NCI-H128 (cell line): ENCODE data around the gene ERVK3-1.
"Not testable (repeated sequence)": the region's sequence is repeated elsewhere in the genome, so short reads cannot be mapped to it uniquely, and the experiment has no call there.

Experiments used
- DNase-seq: peaks from one replicate; lab custom pipeline; 2025; ENCODE audit not compliant: unreplicated experiment; lab: John Stamatoyannopoulos, UW

ERVK3-1 gene

DNA sequence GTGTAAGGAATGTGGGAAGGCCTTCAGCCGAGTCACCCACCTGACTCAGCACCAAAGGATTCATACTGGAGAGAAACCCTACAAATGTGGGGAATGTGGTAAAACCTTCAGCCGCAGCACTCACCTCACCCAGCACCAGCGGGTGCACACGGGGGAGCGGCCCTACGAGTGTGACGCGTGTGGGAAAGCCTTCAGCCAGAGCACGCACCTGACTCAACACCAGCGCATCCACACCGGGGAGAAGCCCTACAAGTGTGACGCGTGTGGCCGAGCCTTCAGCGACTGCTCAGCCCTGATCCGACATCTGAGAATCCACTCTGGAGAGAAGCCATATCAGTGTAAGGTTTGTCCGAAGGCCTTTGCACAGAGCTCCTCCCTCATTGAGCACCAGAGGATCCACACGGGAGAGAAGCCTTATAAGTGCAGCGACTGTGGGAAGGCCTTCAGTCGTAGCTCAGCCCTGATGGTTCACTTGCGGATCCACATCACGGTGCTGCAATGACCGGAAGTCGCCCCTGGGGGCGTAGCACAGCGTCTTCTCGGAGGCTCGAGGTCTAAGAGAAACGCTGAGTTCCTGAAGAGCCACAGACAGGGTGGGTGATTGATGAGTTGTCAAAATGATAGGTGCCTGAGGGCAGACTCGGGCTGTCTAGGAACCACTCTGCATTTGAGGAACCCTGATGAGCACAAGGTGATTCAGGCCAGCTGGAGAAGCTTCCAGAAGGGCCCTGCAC is 33.8 kb downstream of the ERVK3-1 start:
- no peak for DNase-seq

DNA sequence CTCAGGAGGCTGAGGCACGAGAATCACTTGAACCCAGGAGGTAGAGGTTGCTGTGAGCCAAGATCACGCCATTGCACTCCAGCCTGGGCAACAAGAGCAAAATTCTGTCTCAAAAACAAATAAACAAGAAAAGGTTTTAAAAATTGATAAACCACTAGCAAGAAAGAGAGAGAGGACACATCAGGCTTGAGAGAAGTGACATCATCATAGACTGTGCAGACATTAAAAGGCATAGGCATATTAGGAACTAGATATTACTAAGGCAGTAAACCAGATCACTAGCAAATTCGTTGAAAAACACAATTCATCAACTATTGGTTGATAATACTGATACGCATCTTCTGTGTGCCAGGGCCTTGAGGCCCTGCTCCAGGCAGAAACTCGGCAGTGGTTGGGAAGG is 40.4 kb downstream of the ERVK3-1 start:
- no peak for DNase-seq

DNA sequence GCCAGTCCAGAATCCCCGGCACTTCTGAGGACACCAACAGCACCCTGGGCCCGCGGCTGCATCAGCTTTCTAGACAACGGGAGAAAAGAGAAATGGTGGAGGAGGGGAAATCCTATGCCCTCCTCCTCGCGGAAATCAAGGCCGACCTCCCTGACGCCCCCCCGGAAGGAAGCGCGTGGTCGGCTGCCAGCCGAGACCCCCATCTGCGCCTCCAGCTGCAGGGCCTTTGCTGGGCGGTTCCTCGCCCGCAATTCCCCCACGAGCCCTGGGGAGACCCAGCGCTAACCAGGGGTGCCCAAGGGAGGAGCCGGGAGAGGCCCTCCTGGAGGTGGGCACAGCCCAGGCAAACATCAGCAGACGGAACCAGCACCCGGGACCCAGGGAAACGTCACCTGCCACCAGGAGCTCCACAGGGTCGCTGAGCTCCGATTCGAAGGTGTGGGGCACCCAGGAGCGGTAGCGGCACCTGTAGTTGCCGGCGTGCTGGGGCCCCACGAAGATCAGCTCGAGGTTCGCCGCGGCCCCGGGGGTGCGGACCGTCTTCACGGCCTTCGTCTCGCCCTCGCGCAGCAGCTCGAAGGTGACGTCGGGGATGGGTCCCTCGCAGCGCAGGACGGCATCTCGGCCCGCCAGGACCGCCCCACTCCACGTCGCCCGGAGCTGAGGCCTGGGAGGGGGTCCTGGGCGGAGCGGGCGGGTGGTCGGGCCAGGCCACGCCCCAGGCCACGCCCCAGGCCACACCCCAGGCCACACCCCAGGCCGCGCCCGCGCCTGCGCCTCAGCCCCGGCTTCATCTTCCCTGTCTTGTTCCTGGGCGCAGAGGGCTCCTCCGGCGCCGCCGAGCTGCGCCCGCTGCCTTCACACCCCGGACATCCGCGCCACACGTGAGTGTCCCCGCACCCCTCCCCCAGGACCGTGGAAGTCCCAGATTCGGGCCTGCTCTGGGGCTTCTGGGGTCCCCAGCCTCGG is 42.1 kb downstream of the ERVK3-1 start:
- peak; percentile 61 for DNase-seq

DNA sequence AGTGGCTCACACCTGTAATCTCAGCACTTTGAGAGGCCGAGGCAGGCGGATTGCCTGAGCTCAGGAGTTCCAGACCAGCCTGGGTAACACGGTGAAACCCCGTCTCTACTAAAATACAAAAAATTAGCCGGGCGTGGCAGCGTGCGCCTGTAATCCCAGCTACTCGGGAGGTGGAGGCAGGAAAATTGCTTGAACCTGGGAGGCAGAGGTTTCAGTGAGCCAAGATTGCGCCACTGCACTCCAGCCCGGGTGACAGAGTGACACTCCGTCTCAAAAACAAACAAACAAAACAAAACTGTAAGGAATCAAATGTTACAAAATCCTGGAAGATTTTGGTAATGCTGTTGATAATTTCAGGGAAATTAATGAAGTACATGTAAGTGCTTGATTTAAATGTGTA is 42.9 kb downstream of the ERVK3-1 start:
- not testable (repeated sequence) for DNase-seq

DNA sequence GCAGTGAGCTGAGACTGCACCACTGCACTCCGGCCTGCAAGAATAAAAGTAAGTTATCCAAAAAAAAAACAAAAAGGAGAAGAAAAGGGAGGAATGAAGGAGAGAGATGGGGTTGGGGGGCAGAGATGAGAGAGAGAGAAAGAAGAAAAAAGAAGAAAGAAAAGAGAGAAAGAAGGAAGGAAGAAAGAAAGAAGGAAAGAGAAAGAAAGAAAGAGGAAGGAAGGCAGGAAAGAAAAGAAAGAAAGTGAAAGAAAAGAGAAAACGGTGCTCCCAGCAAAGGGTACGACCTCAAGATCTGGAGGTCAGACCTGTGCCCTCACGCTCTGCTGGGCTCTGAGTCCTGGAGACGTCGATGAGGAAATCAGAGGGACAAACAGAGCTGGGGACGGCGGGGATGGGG is 44.4 kb downstream of the ERVK3-1 start:
- no peak for DNase-seq

DNA sequence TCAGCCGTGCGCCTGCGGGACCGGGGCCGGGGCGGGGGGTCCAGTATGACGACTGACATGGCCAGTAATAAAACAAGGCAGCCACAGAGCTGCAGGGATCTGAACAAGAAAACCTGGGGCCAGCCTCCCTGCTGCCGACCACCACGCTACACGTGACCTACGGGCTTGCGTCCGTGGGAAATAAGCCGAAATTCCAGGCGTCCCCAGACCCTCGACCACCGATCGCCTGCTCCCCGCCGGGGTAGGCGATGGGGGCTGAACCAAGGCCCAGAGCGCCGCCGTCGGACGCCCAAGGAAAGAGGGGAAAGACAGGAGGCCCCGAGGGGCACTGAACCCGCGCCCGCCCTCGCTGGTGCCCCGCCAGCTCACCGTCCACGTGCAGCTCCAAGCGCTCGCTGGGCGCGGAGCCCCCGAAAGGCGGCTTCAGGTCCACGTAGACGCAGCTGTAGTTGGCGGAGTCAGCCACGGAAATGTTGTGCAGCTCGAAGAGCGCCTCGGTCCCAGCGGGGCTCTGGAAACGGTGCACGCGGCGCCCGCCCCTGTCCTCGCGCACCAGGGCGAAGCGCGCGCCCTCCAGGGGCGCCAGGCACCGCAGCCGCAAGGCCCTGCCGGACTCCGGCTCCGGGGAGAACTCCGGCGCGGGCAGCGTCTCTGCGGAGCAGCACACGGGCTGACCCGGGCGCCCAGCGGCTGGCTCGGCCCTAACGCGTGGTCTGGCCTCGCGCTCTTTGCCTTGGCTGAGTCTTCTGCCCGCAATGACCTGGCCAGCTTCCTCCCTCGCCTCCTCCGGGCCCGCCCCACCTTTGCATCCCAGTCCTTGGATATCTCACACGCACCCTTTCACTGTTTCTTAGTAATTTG is 45.1 kb downstream of the ERVK3-1 start:
- DNase-seq, result no peak

DNA sequence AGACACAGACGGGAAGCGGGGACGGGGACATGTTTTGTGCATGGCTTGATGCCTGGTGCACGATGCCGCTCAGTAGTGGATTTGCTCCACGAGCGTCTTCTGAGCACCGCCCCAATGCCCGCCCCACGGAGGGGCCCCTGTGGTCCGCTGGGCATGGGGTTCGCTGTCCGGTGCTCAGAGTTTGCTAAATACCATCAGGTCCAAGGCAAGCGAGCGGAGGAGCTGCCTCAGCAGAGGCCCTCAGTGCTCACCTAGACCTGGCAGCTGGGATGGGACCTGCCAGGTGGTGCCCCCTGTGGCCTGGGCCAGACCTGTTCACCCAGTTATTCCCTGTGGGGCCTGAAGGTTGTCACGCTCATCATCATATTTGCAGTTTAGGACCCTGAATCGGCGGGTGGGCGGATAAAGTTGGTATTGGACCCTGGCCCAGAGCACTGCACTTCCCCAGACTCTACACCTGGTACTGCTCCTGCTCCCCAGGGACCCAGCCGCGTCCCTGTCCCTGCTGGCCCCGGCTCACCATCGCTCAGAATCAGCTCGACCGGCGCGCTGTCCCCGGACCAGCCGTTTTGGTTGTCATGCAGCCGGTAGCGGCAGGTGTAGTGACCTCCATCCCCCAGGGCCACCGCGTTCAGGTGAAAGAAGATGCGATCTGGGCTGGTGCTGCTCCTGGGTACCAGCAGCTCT is 45.8 kb downstream of the ERVK3-1 start:
- DNase-seq, result no peak

DNA sequence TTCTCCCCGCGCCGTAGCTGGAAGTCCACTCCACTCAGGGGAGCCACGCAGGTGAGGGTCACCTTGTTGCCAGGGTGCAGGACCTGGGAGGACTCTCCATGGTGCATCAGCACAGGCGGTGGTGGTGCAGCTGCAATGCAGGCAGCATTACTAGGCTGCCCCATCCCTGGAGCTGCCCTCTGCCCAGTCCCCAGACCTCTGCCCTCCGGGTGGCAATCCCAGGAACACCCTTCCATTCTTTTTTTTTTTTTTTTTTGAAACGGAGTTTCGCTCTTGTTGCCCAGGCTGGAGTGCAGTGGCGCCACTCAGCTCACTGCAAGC is 46.3 kb downstream of the ERVK3-1 start:
- DNase-seq, result no peak

DNA sequence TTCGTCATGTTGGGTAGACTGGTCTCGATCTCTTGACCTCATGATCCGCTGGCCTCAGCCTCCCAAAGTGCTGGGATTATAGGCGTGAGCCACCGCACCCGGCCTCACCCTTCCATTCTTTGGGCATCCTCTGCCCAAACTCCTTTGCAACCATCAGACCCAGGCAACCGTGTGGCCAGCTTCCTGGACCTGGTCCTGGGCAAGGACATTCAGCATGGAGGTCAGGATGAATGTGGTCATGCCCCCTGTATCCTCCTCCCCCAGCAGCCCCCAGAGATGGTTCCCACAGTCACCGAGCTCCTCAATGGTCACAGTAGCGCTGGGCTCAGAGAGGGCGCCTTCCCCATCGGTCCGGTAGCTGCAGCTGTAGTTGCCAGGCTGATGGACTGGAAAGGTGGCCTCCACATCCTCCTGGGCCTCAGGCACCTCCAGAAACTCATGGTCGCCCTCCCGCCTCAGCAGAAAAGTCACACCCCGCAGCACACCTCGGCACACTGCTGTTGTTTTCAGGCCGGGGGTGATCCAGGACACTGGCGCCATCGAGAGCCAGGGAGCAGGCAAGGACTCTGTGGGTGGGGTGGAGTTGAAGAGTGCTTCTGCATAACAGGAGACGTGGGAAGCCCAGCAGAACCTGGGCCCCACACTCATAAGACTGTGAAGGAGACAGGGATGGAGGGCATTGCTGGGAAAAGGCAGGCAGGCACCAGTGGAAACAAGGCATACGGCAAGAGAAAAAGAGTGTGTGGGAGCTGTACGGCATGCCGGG is 47.0 kb downstream of the ERVK3-1 start:
- no peak for DNase-seq

DNA sequence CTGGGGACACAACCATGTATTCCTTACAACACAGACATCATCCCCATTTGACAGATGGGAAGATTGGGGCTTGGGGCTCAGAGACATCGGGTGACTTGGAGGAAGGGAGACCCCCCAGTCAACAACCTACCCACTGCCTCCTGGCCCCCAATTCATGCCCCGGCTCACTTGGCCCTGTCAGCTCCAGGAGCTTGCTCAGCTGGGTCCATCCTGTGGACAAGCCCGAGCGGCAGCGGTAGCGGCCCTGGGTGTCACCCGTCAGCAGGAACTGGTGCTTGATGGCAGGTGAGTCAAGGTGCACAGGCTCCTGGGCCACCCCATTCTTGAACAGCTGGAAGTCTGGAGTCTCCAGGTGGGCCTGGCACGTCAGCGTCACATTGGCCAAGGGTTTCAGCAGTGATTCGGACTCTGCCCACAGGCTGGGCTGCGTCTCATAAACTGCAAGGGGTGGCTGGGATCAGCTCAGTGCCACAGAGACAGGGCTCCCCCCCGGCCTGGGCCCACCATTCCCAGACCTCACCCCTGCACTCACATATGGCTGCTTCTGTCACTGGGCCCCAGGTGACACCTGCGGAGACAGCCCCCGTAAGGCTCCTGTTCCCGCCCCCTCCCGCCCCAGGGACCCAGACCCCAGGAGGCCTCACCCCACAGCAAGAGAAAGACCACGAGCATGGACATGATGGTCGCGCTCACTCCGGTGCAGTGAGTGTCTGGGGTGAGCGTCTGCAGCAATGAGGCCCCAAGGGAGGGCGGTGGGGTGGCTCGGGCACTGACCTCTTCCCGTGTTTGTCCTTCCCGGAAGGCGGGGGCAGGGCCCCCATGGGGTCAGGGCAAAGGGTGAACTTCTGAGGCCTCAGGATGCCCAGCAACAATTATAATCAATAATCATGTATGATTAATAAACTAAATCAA is 47.8 kb downstream of the ERVK3-1 start, which contains the start of gene A1BG:
Gene A1BG, minus strand, starts transcription at position 733 of the 912 bp plus-strand sequence. Its CDS starts 55 bp downstream, at position 678.
- no peak for DNase-seq

DNA sequence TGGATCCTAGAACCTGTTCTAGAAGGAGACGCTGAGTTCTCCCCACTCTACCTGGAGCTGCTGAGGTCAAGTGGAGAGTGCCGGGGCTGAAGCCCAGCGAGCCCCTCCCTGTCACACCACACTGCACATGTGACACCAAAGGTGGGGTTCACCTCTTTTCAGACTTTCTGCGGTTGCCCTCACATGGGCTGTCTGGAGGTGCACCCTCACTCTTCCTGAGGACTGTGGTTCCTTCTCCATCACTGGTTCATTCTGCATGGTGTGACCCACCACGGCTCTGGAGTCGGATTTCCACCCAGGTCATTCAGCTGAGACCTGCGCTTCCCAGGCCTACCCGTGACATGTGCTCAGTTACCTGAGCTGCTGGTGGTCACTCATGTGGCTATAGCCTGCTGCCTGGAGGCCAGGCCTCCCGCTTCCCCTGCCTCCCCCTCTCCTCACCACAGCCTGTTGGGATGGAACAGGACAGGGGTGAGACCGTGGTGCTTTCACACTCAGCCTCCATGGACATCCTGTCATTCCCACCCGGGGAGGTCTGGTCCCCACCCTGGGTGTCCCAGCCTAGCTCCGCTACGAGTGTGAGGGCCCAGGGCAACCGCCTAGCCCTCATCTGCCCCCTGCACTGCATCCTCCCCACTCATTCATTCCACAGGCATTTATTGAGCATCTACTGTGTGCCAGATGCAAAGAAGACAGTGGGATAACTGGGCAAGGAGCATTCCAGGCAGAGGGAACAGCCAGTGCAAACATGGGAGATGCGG is 48.7 kb downstream of the ERVK3-1 start:
- DNase-seq, result no peak

DNA sequence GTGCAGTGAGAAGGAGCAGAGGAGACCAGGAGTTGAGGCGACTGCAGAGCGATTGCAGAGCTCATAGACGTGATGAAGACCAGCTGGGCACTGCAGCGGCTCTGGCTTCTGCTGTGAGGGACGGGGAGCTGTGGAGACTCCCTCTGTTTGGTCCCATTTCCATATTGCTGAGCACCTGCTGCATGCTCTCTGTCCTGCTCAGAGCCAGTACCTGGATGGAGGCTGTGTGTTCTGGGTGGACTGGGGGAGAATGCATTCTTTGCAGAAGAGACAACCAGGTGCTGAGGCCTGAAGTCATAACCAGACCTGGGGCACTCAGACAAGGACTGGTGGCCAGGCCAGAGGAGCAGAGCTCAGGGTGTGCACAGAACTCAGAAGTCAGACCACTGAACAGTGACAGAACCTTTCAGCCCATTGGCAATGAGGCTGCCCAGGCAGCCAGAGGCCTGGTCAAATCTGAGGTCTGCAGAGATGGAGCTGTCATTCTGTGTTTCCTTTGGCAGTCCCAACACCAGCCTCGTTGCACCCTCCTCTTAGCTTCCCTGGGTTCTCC is 49.4 kb downstream of the ERVK3-1 start:
- DNase-seq, result no peak

DNA sequence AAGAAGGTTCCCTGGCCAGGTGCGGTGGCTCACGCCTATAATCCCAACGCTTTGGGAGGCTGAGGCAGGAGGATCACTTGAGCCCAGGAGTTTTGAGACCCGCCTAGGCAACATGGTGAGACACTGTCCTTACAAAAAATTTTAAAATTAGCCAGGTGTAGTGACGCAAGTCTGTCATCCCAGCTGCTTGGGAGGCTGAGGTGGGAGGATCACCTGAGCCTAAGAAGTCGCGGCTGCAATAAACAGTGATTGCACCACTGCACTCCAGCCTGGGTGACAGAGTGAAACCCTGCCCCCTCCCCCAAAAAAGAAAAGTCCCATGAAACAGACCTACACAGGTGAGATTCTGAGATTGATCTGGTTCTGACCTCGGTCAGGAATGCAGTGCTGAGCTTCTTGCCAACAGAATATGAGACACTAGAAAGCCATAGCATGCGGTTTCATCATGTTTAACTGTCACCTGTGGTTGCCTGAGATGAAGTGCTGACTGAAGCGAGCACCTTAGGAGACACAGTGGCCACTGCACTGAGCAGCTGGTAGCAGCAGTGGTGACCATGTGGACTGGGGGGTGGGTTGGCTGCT is 50.1 kb downstream of the ERVK3-1 start:
- no peak for DNase-seq

DNA sequence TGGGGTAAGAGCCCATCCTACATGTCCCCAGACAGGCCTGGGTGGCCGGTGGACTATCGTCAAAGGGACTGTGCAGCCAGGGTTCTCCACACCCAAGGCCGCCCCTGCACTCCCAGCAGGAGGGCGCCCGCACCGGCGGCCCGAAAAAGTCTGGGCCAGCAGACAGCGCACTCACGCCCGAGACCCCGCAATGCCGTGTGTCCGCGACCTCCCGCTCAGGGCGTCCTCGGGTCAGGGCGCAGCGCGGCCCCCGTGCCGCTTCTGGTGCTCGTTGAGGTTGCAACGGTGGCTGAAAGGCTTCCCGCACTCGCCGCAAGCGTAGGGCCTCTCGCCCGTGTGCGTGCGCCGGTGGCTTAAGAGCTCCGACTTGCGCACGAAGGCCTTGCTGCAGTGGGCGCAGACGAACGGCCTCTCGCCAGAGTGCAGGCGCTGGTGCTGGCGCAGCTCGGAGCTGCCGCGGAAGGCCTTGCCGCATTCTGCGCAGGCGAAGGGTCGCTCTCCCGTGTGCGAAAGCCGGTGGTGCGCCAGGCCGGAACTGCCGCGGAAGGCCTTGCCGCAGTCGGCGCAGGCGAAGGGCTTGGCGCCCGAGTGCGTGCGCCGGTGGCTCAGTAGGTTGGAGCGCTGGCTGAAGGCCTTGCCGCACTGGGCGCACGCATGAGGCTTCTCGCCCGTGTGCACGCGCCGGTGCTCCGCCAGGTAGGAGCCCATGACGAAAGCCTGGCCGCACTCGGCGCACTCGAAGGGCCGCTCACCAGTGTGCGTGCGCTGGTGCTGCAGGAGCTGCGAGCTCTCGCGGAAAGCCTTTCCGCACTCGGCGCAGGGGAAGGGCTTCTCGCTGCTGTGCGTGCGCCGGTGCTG is 51.0 kb downstream of the ERVK3-1 start:
- no peak for DNase-seq

DNA sequence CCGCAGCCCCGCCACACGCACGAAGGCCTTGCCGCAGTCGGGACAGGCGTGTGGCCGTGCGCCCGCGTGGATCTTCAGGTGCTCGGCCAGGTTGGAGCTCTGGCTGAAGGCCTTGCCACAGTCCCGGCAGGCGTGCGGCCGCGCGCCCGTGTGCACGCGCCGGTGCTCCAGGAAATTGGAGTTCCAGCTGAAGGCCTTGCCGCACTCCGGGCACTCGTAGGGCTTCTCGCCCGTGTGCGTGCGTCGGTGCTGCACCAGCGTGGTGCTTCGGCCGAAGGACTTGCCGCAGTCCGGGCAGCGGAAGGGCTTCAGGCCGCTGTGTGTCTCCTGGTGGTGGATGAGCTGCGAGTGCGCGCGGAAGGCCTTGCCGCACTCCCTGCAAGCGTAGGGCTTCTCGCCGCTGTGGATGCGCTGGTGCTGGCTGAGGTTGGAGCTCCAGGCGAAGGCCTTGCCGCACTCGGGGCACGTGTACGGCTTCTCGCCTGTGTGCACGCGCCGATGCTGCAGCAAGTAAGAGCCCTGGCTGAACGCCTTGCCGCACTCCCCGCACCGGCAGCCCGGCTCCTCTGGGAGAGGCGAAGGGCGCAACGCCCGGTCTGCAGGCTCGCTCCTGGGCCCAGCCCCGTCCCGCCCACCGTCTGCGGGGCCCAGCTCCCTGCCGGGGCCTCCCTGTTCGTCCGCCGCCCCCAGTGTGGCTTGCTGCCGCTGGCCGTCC is 51.7 kb downstream of the ERVK3-1 start:
- no peak for DNase-seq
